HG03039 (cell line): ENCODE results near the gene E2F3.

Experiments
- ATAC-seq: cut with Tn5 transposase; IDR thresholded peaks from one replicate; pipeline ENCODE4 v1.9.1; 2021; ENCODE audit warnings: mild to moderate bottlenecking, moderate library complexity; ENCODE audit not compliant: unreplicated experiment

Gene E2F3

DNA sequence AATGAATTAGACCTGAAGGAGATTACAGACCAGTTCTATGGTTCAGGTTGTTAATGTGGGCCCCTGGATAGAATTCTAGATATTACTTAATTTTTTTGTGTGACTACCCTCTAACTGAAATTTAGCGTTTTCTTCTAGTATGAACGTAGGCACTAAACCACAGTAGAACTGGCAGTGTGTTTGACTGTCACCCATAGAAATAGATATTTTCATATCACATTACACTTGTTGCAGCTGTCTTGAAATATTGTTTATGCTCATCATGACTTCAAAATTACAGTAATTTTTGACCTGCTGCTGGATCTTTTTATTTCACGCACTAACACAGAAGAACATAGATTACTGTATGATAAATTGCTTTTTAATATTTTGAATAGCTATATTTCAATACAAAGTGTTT lies 31.6 kb downstream of the E2F3 start:
- ATAC-seq: no peak

DNA sequence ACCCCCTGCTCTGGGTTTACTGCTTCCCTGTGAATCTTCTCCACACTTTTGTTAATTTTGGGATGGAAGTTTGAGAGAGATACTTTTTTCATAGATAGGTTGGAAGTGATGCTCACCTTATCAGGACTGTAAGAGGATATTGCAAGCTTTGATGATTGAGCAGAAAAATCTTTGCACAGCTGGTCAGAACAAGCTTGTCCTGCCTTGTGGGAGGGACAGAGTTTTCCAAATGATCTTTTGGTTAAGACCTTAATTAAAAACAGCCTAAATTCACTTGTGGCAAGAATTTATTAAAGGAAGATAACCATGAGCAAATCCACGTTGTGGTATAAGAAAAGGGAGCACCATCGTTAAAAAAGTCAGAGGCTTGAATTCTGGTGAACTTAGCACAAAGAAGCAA lies 32.2 kb downstream of the E2F3 start:
- no peak for ATAC-seq

DNA sequence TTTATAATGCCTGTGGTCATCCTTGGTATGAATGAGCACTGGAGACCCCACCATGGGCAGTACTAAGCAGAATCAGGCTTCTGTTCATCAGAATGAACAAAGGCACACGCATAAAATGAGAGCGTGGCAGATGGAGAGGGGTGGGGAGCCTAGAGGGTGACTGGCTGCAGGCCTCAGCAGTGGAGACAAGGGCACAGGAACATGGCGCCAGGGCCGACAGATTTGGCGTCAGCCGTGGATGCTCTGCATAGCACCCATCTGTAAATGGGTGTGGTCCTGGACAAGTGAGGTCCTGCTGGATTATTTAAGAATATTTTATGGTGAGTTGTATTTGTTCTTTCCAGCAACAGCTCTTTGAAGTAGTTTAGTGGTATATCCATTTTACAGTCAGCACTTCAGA lies 33.1 kb downstream of the E2F3 start:
- no peak for ATAC-seq

DNA sequence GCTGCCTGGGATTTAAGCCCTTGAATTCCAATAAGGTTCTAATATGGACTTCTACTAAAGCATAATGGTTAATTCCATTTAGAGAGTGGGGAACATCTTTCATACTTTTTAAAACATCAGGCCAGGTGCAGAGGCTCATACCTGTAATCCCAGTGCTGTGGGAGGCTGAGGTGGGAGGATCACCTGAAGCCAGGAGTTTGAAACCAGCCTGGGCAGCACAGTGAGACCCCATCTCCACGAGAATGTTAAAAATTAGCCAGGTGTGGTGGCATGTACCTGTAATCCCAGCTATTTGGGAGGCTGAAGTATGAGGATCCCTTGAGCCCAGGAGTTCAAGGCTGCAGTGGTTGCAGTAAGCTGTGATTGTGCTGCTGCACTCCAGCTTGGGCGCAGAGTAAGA lies 35.0 kb downstream of the E2F3 start:
- no peak for ATAC-seq

DNA sequence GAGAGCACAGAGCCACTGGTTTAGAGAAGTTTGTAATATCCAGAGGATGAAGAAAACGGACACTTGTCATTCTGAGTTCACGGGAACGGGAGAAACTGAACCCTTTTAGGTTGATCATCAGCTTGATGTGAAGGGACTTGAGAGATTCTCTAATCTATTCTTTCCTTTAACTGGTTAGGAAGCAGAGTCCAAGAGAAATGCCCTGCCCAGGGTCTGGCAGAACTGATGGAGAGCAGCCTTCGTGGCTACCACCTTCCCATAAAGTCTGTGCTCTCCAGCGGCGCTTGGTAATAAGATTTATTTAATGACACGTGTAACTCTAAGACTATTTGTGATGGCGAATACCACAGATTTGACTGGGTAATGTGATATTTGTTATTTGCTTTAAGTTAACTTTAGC lies 36.0 kb downstream of the E2F3 start:
- no peak for ATAC-seq

DNA sequence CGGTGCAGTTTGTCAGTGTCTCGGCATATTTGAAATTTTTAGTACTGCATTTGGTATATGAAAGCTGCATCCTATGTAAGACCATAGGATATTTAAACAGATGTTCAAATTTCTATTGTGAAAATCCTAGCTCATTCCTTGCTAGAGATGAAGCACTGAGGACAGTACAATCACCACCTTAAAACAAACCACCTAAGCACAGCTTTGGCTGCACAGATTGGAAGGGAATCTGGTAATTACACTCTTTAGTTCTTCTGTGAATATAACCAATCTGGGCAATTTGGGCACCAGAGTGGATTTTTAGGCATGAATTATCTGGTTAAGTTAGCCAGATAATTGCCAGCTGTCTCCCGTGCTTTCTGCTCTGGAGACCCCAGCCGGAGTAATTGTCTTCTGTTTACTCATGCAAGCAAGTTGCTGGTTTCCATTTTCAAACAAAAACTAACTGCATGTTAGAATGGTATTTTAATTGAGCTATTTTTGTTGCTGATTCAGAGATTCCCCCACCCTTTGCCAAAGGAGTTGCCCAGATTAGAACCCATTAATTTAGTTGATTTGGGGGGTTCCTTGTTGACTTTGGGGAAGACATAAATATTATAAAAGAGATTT lies 36.9 kb downstream of the E2F3 start:
- ATAC-seq: no peak

DNA sequence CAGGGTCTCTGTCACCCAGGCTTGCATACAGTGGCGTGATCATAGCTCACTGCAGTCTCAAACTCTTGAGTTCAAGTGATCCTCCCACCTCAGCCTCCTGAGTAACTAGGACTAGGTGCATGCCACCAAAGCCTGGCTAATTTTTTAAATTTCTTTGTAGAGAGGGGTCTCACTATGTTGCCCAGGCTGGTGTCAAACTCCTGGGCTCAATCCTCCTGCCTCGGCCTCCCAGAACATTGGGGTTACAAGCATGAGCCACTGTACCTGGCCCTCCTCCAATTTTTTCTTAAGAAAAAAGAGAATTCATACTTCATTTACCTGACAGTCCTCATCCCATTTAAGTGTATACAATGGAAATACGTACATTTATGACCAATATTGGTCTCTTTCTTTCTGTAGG lies 37.9 kb downstream of the E2F3 start:
- no peak for ATAC-seq

DNA sequence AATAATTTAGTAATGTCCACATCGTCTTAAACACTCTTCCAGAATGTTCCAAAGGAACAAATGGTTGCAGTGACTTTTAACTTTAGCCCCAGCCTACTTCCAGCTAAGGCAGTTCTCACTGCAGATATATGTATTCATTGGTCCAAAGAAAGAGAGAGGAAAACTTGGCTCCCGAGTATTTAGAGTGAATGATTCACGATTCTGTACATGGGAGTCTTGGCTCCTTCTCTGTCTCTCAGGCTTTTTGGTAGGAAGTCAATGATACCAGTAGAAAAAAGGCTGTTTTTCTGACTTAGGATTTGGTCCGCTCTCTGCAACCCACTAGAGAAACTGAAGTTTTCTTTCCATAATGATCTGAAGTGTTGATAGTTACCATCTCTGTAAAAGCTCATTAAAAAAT lies 38.6 kb downstream of the E2F3 start:
- no peak for ATAC-seq

DNA sequence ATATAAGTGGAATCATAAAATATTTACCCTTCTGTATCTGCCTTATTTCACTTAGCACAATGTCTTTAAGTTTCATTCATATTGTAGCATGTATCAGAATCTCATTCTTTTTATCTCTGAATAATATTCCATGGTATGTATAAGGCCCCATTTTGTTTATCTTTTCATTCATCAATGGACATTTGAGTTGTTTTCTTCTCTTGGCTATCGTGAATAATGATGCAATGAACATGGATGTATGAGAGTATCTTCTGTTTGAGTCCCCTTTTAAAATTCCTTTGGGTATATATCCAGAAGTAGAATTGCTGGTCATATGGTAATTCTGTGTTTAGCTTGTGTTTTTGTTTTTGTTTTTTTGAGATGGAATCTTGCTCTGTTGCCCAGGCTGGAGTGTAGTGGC lies 39.6 kb downstream of the E2F3 start:
- ATAC-seq: no peak

DNA sequence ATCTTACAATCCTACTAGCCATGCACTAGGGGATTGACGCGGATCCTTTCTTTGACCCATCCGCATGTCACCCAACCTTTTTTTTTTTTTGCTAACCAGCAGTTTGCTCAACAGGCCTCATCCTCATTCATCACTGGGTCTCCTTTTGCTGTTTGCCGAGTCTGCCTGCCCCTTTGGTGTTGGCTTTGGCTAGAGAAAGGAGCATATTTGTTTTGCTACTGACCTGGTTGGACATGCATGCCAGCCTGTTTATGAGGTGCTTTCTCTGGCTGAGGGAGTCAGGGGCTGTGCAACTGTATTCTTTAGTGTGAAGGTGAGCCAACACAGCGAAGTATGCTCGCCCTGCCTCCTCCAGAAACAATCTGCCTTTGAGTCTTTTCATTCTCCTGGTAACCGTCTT lies 40.2 kb downstream of the E2F3 start:
- no peak for ATAC-seq

DNA sequence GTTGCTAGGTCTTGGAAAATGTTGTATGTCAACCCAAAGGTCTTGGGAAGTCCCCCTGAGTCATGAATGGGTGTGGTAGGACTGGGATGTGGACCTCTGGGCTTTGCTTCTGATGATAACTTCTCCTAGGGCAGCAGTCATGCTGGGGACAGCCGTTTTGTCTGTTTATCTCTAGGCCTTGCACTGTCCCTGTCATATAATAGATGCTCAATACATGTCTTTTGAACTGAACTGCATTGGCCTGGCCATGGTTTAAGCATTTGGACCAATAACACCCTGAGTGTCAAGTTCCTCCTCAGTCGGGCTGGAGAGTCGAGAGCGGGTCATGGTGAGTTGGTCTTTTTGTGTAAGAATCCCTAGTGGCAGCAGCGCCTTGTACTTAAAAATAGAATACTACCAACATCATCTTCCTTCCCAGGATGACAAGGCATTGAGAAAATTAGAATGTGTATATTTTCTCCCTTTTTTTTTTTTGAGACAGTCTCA lies 43.1 kb downstream of the E2F3 start:
- no peak for ATAC-seq

DNA sequence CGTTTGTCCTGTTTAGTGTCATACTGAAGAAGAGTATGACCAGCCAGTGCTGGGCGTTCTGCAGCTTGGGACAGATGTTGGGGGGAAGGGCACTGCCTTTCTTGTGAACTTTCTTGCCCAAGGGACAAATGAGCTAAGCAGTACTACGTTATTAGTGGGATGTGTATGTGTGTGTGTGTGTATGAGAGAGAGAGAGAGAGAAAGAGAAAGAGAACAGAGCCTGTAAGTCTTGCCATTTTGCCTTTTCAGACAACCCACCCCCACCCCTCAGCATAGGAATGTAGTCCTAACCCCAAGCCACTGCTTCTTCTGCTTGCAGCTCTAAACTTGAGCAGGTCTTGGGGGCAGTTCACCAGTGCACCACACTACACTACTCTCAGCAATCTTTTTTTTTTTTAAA lies 45.5 kb downstream of the E2F3 start:
- ATAC-seq: no peak

DNA sequence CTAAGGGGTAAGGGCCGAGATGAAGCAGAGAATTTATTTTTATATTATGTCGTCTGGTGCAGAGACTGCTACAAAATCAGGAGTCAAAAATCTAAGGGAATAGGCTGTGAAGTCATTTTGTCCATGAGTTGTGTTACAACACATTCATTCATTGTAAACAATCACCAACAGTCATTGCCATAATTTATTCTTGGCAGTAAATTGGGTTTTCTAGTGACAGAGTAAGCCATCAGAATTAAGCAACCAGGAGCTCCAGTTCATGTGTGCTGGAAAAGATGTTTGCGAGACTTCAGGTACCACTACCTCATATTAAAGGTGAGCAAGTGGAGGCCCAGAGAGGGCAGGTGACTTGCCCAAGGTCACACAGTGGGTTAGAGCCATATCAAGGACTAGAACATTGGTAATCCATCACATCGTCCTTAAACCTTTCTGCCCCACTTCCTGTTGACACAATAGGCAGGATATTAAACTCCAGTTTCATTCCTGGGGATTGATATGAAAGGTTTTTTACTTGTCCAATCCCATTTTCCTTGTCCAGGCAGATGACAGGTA lies 46.0 kb downstream of the E2F3 start:
- ATAC-seq: no peak

DNA sequence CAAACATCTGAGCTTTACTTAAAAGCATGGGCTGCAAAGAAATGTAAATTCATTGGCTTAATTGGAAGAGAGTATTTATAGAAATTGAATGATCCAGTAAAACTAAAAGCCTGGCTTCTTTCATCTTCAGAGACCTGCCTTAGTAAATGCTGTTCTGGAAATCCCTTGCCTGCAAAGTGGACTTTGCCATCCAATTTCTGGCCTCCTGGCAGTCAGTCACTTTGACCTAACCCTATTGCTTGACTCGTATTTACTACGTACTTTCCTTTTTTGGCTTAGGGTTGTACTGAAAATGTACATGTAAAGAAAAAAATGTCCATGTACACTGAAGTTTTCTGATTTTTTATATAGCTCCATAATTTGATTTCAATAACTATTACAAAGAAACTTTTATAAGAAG lies 47.1 kb downstream of the E2F3 start:
- no peak for ATAC-seq

DNA sequence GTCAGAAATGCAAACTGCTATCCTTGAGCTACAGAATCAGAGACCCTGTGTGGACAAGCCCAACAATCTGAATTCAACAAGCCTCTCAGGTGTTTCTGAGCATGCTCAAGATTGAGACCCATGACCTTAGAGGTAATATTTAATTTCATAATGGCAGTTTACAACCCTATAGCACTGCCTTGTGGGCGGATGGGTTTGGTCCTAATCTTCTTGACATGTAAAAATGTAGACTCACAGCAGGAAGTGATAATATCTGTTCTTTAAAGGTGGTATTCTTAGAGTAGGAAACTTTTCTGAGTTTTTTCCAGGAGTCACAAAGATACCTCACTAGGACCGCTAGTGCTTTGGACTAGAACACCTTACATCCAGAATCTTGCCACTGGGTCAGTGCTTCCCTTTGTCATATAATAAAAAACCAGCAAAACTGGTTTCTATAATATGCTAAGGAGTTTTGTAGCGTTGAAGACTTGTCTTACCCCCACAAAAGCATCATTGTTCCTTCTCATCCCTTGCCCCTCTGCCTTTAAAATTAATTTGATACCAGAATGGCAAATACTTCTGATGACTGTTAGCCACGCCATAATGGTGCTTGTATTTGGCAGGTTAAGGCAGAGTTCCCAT lies 52.6 kb downstream of the E2F3 start:
- ATAC-seq: no peak

DNA sequence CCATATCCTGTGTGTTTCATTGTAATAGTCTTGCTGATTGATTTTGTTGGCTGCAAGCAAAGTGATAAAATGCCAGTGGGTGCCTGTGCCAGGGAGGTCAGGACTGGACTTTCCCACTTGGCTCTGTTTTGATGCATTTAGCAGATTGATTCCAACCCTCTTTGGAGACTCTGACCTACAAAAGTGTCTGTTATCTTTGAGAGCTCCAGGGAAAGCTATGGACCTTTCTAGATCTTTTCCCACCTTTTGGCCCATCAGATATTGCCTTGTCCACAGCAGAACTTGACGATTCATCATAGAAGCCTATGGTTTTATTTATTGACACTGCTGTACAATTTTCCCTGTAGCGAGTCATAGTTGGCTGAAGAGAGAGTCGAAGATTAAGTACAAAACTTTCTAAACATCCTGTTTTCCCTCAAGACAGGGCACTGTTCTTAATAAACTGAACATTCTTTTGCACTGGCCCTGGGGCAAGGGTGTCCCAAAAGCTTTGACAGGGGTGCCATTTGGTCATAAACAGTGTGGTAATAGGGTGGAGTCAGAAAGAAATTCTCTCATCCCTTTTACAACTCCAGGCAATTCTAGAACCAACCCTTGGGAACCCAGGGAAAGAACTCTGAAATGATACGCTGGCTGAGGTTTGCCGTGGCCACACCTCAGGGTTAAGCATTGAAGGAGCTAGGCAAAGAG lies 53.7 kb downstream of the E2F3 start:
- ATAC-seq: no peak

DNA sequence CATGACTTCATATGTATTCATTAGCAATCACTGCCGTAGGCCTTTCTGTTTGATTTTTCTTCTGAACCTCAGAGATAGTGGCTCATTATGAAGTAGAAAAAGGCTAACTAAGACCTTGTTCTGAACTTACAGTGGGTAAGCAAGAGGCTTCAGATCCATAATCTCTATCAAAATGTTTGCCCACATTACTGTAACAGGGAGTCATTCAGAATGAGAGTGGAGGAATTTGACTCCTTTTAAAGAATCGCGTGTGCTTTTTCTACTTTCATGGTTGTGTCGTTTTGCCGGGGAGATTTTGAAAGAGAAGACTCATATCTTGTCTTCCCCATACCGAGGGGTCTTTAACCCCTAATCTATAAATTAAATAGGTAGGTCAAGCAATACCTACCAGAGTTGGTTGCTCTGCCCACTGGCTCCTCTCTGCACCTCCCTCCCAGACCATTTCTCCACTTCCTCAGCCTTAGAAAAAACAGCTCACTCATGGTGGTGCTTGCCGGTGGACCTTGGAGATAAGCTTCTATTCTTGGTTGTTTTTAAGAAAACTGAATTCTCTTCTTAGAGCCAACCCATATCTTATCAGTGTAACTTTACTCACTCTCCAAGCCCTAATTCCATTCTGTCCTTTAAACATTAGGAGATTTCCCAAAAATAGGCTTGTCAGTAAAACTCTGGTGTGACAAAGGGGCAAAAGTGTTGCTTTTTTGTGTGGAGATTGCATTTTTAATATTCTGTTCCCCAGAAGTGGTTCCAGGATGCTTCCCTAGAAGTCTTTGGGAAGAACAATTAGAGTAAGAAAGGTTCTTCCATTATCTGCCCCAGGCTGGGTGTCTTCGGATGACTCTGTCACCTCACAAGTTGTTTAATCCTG lies 56.6 kb downstream of the E2F3 start:
- no peak for ATAC-seq

DNA sequence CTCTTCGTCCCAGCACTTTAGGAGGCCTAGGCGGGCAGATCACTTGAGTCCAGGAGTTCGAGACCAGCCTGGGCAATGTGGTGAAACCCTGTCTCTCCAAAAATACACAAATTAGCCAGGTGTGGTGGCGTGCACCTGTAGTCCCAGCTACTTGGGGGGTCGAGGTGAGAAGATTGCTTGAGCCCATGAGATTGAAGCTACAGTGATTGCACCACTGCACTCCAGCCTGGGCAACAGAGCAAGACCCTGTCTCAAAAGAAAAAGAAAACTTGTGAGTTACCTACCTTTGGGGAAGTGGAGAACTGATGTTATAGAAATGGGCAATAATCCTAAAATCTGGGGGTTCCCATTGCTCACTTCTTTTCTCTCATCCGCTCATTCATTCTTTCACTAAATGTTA lies 58.0 kb downstream of the E2F3 start:
- ATAC-seq: no peak

DNA sequence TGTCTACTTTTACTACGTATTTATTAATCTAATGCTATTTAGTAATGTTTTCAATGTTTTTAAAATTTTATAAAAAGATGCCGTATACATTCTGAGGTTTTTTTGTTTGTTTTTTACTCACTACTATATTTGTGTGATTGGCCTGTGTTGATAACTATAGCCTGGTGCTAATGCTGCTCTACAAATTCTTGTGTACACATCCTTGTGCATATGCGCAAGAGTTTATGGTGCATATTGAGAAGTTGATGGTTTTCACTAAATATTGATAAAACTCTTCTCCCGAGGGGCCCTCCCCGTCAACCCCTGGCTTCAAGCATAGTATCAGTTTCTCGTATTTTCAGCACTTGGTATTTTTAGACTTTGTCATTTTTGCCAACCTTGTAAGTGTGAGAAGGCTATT lies 59.9 kb downstream of the E2F3 start:
- ATAC-seq: no peak

DNA sequence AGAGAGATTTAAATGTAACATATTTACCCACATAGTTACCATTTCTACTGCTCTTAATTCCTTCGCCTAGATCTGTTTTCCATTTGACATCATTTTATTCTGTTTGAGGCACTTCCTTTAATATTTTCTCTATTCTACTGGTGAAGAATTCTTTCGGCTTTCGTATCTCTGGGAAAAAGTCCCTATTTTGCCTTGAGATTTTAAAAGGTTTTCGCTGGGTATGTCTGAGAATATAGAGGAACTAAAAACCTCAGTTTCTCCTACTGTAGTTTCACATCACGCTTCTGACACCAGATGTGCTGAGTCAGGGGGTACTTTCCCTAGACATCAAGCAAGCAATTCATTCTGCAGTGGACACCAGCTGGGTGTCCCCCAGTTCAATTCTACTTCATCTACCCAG lies 61.7 kb downstream of the E2F3 start:
- no peak for ATAC-seq

DNA sequence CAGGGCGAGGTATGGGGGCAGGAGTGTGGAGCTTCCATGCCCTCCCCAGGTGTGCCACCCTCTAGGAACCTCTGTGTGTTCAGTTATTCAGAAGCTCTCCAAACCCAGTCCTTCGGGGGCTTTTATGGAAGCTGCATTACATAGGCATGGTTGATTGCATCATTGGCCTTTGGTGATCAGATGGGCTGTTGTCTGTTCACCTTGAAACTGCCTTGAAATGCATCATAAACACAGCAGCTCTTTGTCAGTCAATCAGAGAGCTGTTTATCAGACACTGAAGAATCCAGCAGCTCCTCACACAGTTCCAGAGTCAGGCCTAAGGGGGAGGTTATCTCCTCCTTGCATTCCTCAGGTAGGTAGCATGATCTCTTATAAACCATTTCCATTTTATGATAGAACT lies 62.4 kb downstream of the E2F3 start:
- ATAC-seq: no peak
